Stomach (tissue), 9 donors: ENCODE measurements around the gene LRP3. TPM values are rescaled to one million over a fixed set of nuclear protein-coding genes. Genes with fewer than 3 reads are reported as not detected.

Experiments used
- DNase-seq, 2 donors: peaks; one replicate each; pipeline versions ENCODE4 v3.0.0 to v3.0.0-alpha.2; 2013 to 2019
- H3K27ac ChIP-seq, 5 donors: fragments of 200-600 bp in 4 of 5; sonication (generic) in 4 of 5; one replicate each; pipeline ENCODE4 v1.5.1; 2013 to 2019; ENCODE audit warnings: mild to moderate bottlenecking in 1 of 5, moderate library complexity in 1 of 5
- H3K27me3 ChIP-seq, 3 donors: fragments of 200-600 bp; sonication (generic); one replicate each; pipeline ENCODE4 v1.5.1; 2017 to 2019; ENCODE audit warnings: mixed run types in 1 of 3
- H3K36me3 ChIP-seq, 4 donors: fragments of 200-600 bp; sonication (generic); 1 replicate in 3 of 4; 2 replicates in 1 of 4; pipeline ENCODE4 v1.5.1; 2016 to 2019
- H3K4me1 ChIP-seq, 4 donors: fragments of 200-600 bp; sonication (generic); one replicate each; pipeline ENCODE4 v1.5.1; 2016 to 2019
- H3K4me3 ChIP-seq, 4 donors: fragments of 200-600 bp; sonication (generic) in 3 of 4; one replicate each; pipeline ENCODE4 v1.5.1; 2016 to 2019; ENCODE audit warnings: mild to moderate bottlenecking in 1 of 4
- H3K9me3 ChIP-seq, 4 donors: fragments of 200-600 bp; sonication (generic); one replicate each; pipeline ENCODE4 v1.5.1; 2016 to 2019
- EP300 ChIP-seq: sonication (generic); formaldehyde crosslinking; IDR thresholded peaks from one replicate; pipeline ENCODE4 v1.6.1; 2017; ENCODE audit warnings: antibody characterized with exemption
- POLR2A ChIP-seq, 4 donors: fragments of 450-650 bp; IDR thresholded peaks; one replicate each; pipeline ENCODE4 v1.6.1; 2016; ENCODE audit warnings: antibody characterized with exemption in 4 of 4, control low read depth in 2 of 4, mild to moderate bottlenecking in 1 of 4, moderate library complexity in 1 of 4
- POLR2AphosphoS5 ChIP-seq, 3 donors: sonication (generic); formaldehyde crosslinking; IDR thresholded peaks; one replicate each; pipeline ENCODE4 v1.6.1; 2016; ENCODE audit warnings: antibody characterized with exemption in 3 of 3
- whole genome bisulfite sequencing, 5 donors: extraction: QIAGEN DNeasy Blood & Tissue Kit in 3 of 5; methylation state at CpG; one replicate each; pipeline versions ENCODE4 v1.1.5 to v1.1.7; 2013 to 2018; 5-methylcytosine and 5-hydroxymethylcytosine counted together
- intact Hi-C: fragments of 100-400 bp; cut with DNase I; formaldehyde crosslinking; loops from one replicate; pipeline ENCODE4 v1.15.1; 2023; ENCODE audit warnings: low total_unique reads
- polyA plus RNA-seq, 3 donors: library from polyadenylated mRNA; stranded (reverse); fragments of 200-250 nt; gene quantifications; one replicate each; pipeline ENCODE4 v1.2.3, GENCODE V29; 2013
- total RNA-seq, 5 donors: library from RNA; depleted of rRNA; stranded (reverse); fragments of >200 nt; gene quantifications; one replicate each; pipeline versions ENCODE4 v1.1.0 to v1.2.3, GENCODE V29; 2014 to 2016
- TF ChIP-seq, protein P1 (sequence below), 7 experiments: fragments of 450-650 bp in 4 of 7; fragments of 200-600 bp in 3 of 7; sonication (generic) in 3 of 7; IDR thresholded peaks; one replicate each; pipeline ENCODE4 v1.5.1; 2016 to 2019; ENCODE audit warnings: antibody characterized with exemption in 7 of 7, control low read depth in 2 of 7, mild to moderate bottlenecking in 1 of 7
- donor health status: healthy with polysubstance abuse.
- donor health status: Bipolar disorder and iron deficiency.
- donor health status: healthy.

The LRP3 gene
- total and polyA plus RNA-seq, 8 donors = 7.5 to 26.6 (median 12.8) TPM

DNA sequence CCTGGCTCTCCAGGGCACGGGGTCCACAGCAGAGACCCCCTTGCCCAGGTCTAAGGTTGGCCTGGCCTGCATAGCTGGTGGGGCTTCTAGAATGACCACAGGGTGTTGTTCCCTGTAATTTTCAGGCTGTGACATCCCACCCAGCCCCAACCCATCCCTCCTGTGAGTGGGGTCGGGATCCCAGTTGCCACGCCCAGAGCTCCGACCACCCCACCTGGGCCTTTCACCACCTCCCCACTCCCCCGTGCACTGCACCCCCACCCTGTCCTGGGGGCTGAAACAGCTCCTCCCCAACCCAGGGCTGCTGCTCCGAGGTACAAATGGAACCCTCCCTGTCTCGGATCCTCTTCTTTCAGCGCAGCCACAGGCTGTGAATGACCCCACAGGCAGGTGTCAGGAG, 40.0 kb downstream of the LRP3 start:
- TF ChIP-seq POLR2AphosphoS5 (IDR thresholded peaks at IDR 0.05) = no peak
- no peak for TF ChIP-seq POLR2A (IDR thresholded peaks at IDR 0.05)
- TF ChIP-seq EP300 = no peak
- TF ChIP-seq, protein P1, sequence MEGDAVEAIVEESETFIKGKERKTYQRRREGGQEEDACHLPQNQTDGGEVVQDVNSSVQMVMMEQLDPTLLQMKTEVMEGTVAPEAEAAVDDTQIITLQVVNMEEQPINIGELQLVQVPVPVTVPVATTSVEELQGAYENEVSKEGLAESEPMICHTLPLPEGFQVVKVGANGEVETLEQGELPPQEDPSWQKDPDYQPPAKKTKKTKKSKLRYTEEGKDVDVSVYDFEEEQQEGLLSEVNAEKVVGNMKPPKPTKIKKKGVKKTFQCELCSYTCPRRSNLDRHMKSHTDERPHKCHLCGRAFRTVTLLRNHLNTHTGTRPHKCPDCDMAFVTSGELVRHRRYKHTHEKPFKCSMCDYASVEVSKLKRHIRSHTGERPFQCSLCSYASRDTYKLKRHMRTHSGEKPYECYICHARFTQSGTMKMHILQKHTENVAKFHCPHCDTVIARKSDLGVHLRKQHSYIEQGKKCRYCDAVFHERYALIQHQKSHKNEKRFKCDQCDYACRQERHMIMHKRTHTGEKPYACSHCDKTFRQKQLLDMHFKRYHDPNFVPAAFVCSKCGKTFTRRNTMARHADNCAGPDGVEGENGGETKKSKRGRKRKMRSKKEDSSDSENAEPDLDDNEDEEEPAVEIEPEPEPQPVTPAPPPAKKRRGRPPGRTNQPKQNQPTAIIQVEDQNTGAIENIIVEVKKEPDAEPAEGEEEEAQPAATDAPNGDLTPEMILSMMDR (IDR thresholded peaks at IDR 0.05) = no peak
- Histone ChIP-seq H3K27ac (no peak overlapping the region), H3K4me3 (no peak overlapping the region), H3K36me3 (no peaks in the 10 kb centered on the region), H3K4me1 (peaks cover 0 to 9% (median 8%) of the 10 kb centered on the region in 4 donors), H3K27me3 (peaks cover 0 to 33% (median 4%) of the 10 kb centered on the region in 3 donors), H3K9me3 (peaks cover 0 to 8% (median 5%) of the 10 kb centered on the region in 4 donors)
- intact Hi-C loops = no loop called here
- DNase-seq = no peak
- WGBS, 5 donors = 73 to 77% (median 75%) methylated on average over 7 to 8 of the region's 8 CpGs

DNA sequence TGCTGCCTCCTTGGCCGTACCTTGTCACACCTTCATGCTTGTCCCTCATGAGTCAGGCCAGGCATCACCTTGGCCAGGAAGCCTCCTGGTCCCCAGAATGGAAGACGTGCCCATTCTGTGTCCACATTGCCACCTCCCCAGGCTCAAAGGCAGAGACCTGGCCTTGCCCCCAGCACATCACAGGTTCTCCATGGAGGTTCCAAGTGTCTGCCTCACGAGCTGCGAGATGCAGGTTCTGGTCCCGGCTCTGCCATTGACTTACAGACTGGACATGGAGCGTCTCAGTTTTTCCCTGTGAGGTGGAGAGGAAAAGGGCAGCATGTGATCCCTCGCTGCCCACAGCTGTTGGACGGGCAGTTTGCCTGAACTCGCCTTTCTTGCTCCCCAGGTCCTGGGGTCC, 40.6 kb downstream of the LRP3 start:
- 57 to 70% (median 62%) methylated on average over 9 of the region's 9 CpGs for WGBS, 5 donors
- H3K27ac ChIP-seq = no peak overlapping the region
- peaks cover 0 to 1% (median under 1%) of the 10 kb centered on the region in 4 donors for H3K9me3 ChIP-seq
- intact Hi-C loops = no loop called here
- TF ChIP-seq EP300 (no peak), POLR2AphosphoS5 (IDR thresholded peaks at IDR 0.05) (no peak), POLR2A (IDR thresholded peaks at IDR 0.05) (no peak)
- TF ChIP-seq, protein P1 (IDR thresholded peaks at IDR 0.05) = no peak
- no peak overlapping the region for H3K4me3 ChIP-seq
- H3K36me3 ChIP-seq = no peaks in the 10 kb centered on the region
- peaks cover 0 to 9% (median 8%) of the 10 kb centered on the region in 4 donors for H3K4me1 ChIP-seq
- peaks cover 0 to 26% (median 4%) of the 10 kb centered on the region in 3 donors for H3K27me3 ChIP-seq
- no peak for DNase-seq

DNA sequence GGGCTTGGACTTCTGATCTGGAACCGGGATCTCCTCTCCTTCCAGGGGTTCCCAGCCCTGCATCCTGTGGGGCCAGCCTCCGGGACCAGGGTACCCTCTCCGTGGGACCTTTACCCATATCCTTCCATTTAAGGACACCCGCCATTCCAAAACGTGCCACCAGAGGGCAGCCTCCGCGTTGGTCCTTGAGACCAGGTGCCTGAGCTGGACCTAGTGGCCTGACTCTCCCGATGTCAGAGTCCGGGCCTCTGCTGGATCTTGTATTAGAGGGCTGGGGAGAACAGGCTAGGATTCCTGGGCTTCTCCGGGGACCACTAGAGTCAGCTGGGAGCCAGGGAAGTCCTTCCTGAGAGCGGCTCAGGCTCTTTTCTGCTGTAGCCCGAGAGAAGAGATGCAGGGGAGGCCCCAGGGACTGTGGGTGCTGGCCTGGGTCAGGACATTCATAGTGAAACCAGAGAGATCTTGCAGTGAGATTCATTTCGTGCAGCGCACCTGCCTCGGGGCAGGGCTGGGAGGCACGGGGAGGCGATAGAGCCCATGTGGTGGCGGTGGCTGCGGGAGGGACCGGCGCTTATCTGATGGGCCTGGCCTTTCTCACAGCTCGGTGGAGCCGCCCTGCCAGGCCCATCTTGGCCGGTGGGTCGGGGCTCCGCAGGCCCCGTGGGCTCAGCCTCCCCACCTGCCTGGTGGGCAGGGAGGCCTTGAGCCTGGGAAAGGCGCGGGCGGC, 41.3 kb downstream of the LRP3 start:
- no peaks in the 10 kb centered on the region for H3K9me3 ChIP-seq
- H3K4me1 ChIP-seq = peaks cover 0 to 9% (median 8%) of the 10 kb centered on the region in 4 donors
- peak overlapping the region in 2 of 4 donors; percentile 15 to 27 for H3K4me3 ChIP-seq
- no peaks in the 10 kb centered on the region for H3K36me3 ChIP-seq
- no peak overlapping the region for H3K27ac ChIP-seq
- peaks cover 0 to 23% (median 4%) of the 10 kb centered on the region in 3 donors for H3K27me3 ChIP-seq
- TF ChIP-seq POLR2AphosphoS5 (IDR thresholded peaks at IDR 0.05) (peak in 1 of 3 donors; percentile 28), EP300 (no peak), POLR2A (IDR thresholded peaks at IDR 0.05) (no peak)
- TF ChIP-seq, protein P1 (IDR thresholded peaks at IDR 0.05) = peak in 5 of 7 experiments; percentile 86 to 96 (median 88)
- intact Hi-C loops = no loop called here
- 32 to 53% (median 34%) methylated on average over 15 to 30 of the region's 30 CpGs for whole genome bisulfite sequencing, 5 donors
- peak; percentile 87 to 92 for DNase-seq

DNA sequence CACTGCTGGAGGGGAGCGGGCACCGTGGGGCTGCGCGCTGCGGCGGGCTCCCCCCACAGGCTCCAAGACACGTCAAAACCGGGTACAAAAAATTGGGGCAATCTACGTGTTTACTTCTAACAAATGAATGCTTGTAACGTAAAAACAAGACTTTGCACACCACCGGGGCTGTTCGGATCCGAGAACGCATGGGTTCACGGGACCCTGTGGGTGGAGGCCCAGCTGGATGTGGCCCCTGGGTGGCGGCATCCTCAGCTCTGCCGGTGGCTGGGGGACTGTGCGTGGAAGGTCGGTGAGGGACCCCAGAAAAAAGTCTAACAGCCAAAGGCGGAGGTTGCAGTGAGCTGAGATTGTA, 41.8 kb downstream of the LRP3 start:
- no peak overlapping the region for H3K27ac ChIP-seq
- peaks cover 0 to 9% (median 8%) of the 10 kb centered on the region in 4 donors for H3K4me1 ChIP-seq
- DNase-seq = no peak
- H3K36me3 ChIP-seq = no peaks in the 10 kb centered on the region
- peaks cover 0 to 26% (median 4%) of the 10 kb centered on the region in 3 donors for H3K27me3 ChIP-seq
- WGBS, 5 donors = 85 to 92% (median 90%) methylated on average over 16 to 20 of the region's 20 CpGs
- intact Hi-C loops = no loop called here
- TF ChIP-seq EP300 (no peak), POLR2AphosphoS5 (IDR thresholded peaks at IDR 0.05) (no peak), POLR2A (IDR thresholded peaks at IDR 0.05) (no peak)
- TF ChIP-seq, protein P1 (IDR thresholded peaks at IDR 0.05) = no peak
- no peaks in the 10 kb centered on the region for H3K9me3 ChIP-seq
- peak overlapping the region in 1 of 4 donors; percentile 27 for H3K4me3 ChIP-seq
